A549 (cell line): ENCODE measurements around the gene DMXL2. TPM values are rescaled to one million over a fixed set of nuclear protein-coding genes. Genes with fewer than 3 reads are reported as not detected.

ENCODE experiments used
- ATAC-seq, 2 experiments: fragments of 200-7000 bp in 1 of 2; fragments of >200 bp in 1 of 2; cut with Nextera tagmentation in 1 of 2; cut with Tn5 transposase in 1 of 2; 3 replicates each; pipeline versions ENCODE4 v1.8.0 to v1.9.1; 2018 to 2020; ENCODE audit warnings: mild to moderate bottlenecking in 1 of 2, moderate library complexity in 1 of 2
- CTCF ChIA-PET: fragments of 300-600 bp; sonication (Branson Sonifier 250); formaldehyde crosslinking; extraction: SDS; loops from one replicate; lab custom pipeline; 2021; ENCODE audit warnings: antibody characterized with exemption, inconsistent platforms; lab: Yijun Ruan, JAX
- POLR2A ChIA-PET: fragments of 350-600 bp; formaldehyde crosslinking; extraction: SDS; loops from one replicate; lab custom pipeline; 2021; ENCODE audit warnings: antibody characterized with exemption, inconsistent platforms; lab: Yijun Ruan, JAX
- DNase-seq, 2 experiments: peaks; one replicate each; pipeline versions ENCODE4 v3.0.0 to v3.0.0-alpha.2; 2011 to 2016; ENCODE audit warnings: low read depth in 1 of 2, low spot score in 1 of 2
- FAIRE-seq: peaks from 2 replicates; lab custom pipeline; 2011; peaks lifted over from hg19 to GRCh38; lab: Jason Lieb, UNC
- H3K27ac ChIP-seq, 2 experiments: fragments of >200 bp; sonication (Bioruptor Twin); formaldehyde crosslinking; 3 replicates each; pipeline ENCODE4 v1.5.1; 2016 to 2017
- H3K4me1 ChIP-seq: fragments of >200 bp; sonication (Bioruptor Twin); formaldehyde crosslinking; 3 replicates; pipeline ENCODE4 v1.6.1; 2016
- H3K4me2 ChIP-seq: fragments of >200 bp; sonication (Bioruptor Twin); formaldehyde crosslinking; 3 replicates; pipeline ENCODE4 v1.6.1; 2016
- H3K4me3 ChIP-seq: fragments of >200 bp; sonication (Bioruptor Twin); formaldehyde crosslinking; 3 replicates; pipeline ENCODE4 v1.5.1; 2016
- H3K9me3 ChIP-seq: fragments of >200 bp; sonication (Bioruptor Twin); formaldehyde crosslinking; 3 replicates; pipeline ENCODE4 v1.6.1; 2016
- CEBPB ChIP-seq, 2 experiments: fragments of >200 bp in 1 of 2; sonication (Bioruptor Twin) in 1 of 2; formaldehyde crosslinking in 1 of 2; IDR thresholded peaks; 2 replicates each; pipeline ENCODE4 v1.6.1; 2012 to 2016
- CHD2 ChIP-seq: fragments of 150-350 bp; IDR thresholded peaks from 2 replicates; pipeline ENCODE4 v1.6.1; 2014; ENCODE audit warnings: low read length; ENCODE audit not compliant: partially characterized antibody
- EHMT2 ChIP-seq: fragments of 200-600 bp; sonication (generic); IDR thresholded peaks from 2 replicates; pipeline ENCODE4 v1.6.1; 2016; ENCODE audit warnings: antibody characterized with exemption, low read depth, mild to moderate bottlenecking, moderate library complexity
- ESRRA ChIP-seq: fragments of 150-350 bp; IDR thresholded peaks from 2 replicates; pipeline ENCODE4 v1.6.1; 2014; ENCODE audit warnings: mild to moderate bottlenecking, low read length, borderline replicate concordance
- GATA3 ChIP-seq: IDR thresholded peaks from 2 replicates; pipeline ENCODE4 v1.6.1; 2012; ENCODE audit warnings: borderline replicate concordance
- HEYL ChIP-seq: fragments of 250-450 bp; sonication (Bioruptor Pico); IDR thresholded peaks from 2 replicates; pipeline ENCODE4 v1.8.0; 2021; ENCODE audit warnings: mild to moderate bottlenecking, moderate library complexity
- HOXA7 ChIP-seq: fragments of 250-450 bp; sonication (Bioruptor Pico); IDR thresholded peaks from 2 replicates; pipeline ENCODE4 v1.5.0; 2020; ENCODE audit warnings: mild to moderate bottlenecking, moderate library complexity
- HOXB13 ChIP-seq: fragments of 250-450 bp; sonication (Bioruptor Pico); IDR thresholded peaks from 2 replicates; pipeline ENCODE4 v1.5.0; 2020; ENCODE audit warnings: low read depth, mild to moderate bottlenecking, moderate library complexity
- KDM1A ChIP-seq: fragments of 200-600 bp; sonication (generic); IDR thresholded peaks from 2 replicates; pipeline ENCODE4 v1.6.1; 2016; ENCODE audit warnings: low read depth, mild to moderate bottlenecking
- MAZ ChIP-seq: fragments of 150-350 bp; IDR thresholded peaks from 2 replicates; pipeline ENCODE4 v1.6.1; 2014; ENCODE audit warnings: antibody characterized with exemption, low read depth, low read length, borderline replicate concordance
- PHF8 ChIP-seq: fragments of 200-600 bp; sonication (generic); IDR thresholded peaks from 2 replicates; pipeline ENCODE4 v1.6.1; 2016; ENCODE audit warnings: low read depth, mild to moderate bottlenecking, antibody characterized with exemption, moderate library complexity, borderline replicate concordance
- POLR2AphosphoS2 ChIP-seq: conservative IDR thresholded peaks from 2 replicates; pipeline ENCODE4 v1.6.1; 2012; ENCODE audit warnings: low read length, improper control_type of control experiment, inconsistent platforms
- RAD21 ChIP-seq, 2 experiments: fragments of >200 bp in 1 of 2; sonication (Bioruptor Twin) in 1 of 2; formaldehyde crosslinking in 1 of 2; IDR thresholded peaks in 1 of 2; conservative IDR thresholded peaks in 1 of 2; 2 replicates in 1 of 2; 3 replicates in 1 of 2; pipeline ENCODE4 v1.6.1; 2012 to 2018; ENCODE audit warnings: inconsistent platforms in 1 of 2
- RNF2 ChIP-seq: fragments of 200-600 bp; sonication (generic); IDR thresholded peaks from 2 replicates; pipeline ENCODE4 v1.6.1; 2016; ENCODE audit warnings: low read depth, mild to moderate bottlenecking, antibody characterized with exemption, moderate library complexity, borderline replicate concordance
- SMC3 ChIP-seq: fragments of >200 bp; sonication (Bioruptor Twin); formaldehyde crosslinking; IDR thresholded peaks from 3 replicates; pipeline ENCODE4 v1.6.1; 2018; ENCODE audit warnings: inconsistent platforms
- SREBF2 ChIP-seq: fragments of 450-650 bp; IDR thresholded peaks from 2 replicates; pipeline ENCODE4 v1.6.1; 2014; ENCODE audit warnings: mild to moderate bottlenecking, moderate library complexity
- WGBS: methylation state at CpG from one replicate; pipeline ENCODE4 v1.1.6; 2017; ENCODE audit errors: missing lambda C conversion rate; 5-methylcytosine and 5-hydroxymethylcytosine counted together
- polyA plus RNA-seq, 4 experiments: library from polyadenylated mRNA; depleted of rRNA in 3 of 4; stranded (reverse); fragments of >200 nt; fragmentation: RNase III in 1 of 4; extraction: RNeasy Plus Mini Kit Qiagen cat#74134 plus additional on column Dnase treatment in 1 of 4; gene quantifications; 2 replicates in 3 of 4; 3 replicates in 1 of 4; pipeline ENCODE4 v1.2.3, GENCODE V29; 2011 to 2017
- TF ChIP-seq, protein P1 (sequence below): fragments of >200 bp; sonication (Bioruptor Twin); formaldehyde crosslinking; IDR thresholded peaks from 3 replicates; pipeline ENCODE4 v1.5.1; 2016
- TF ChIP-seq, protein P2 (sequence below): IDR thresholded peaks from 2 replicates; pipeline ENCODE4 v1.6.1; 2012
- TF ChIP-seq, protein P3 (sequence below): fragments of 250-450 bp; sonication (Bioruptor Pico); IDR thresholded peaks from 2 replicates; pipeline ENCODE4 v1.5.0; 2021; ENCODE audit warnings: mild to moderate bottlenecking, moderate library complexity, borderline replicate concordance
- TF ChIP-seq, protein P4 (sequence below): fragments of 200-600 bp; sonication (generic); IDR thresholded peaks from 2 replicates; pipeline ENCODE4 v1.6.1; 2016; ENCODE audit warnings: antibody characterized with exemption, mild to moderate bottlenecking, moderate library complexity
- TF ChIP-seq, protein P5 (sequence below): fragments of 150-350 bp; IDR thresholded peaks from 2 replicates; pipeline ENCODE4 v1.6.1; 2014; ENCODE audit warnings: low read depth, mild to moderate bottlenecking, low read length
- TF ChIP-seq, protein P6 (sequence below): fragments of >200 bp; sonication (Bioruptor Twin); formaldehyde crosslinking; IDR thresholded peaks from 2 replicates; pipeline ENCODE4 v1.6.1; 2016

DMXL2 gene
- polyA plus RNA-seq, 2 of the 4 experiments (the other 2 are of a cell fraction), result 25.6 to 50.9 TPM

DNA sequence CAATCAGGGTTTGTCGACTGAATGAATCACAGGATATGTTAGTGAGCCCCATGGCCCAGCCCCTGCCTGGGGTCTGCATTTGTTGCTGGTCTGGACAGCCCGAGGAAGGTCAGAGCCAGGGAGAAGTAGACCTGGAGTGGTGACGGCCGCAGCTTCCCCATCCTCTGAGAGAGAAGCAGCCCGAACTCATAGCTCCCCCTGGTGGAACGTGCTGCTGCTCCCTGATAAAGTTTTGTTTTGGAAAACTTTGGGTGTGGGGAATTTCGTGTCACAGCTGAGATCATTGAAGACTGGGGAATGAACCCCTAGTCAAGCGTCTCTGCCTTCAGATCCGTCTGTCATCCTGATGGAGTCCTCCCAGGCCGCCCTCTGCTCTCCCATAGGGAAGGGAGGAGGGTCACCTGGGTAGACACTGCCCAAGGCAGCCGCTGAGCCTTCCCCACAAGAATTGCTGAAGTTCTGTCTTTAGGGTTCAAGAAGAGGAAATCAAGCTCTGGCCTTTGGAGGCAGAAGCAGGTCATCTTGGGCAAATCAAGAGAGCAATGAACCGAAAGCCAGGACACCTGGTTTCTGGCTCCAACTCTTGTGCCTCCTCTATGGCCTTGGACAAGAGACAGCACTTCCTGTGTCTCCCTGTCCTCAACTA is 220.6 kb downstream of the DMXL2 start:
- DNase-seq (peak; percentile 44 to 80), FAIRE-seq (no peak), ATAC-seq (peak; percentile 41 to 82; a peak in 5 of 6 replicates)
- Histone ChIP-seq H3K4me2 (peak overlapping the region; percentile 12; the same call in 1 of the 3 replicates), H3K4me1 (no peaks in the 10 kb centered on the region), H3K9me3 (no peaks in the 10 kb centered on the region), H3K27ac (no peak overlapping the region), H3K4me3 (no peak overlapping the region)
- ChIA-PET POLR2A (no interaction called here), CTCF (interaction anchor here (0.7 to 11.3 kb wide), 45 partner anchors 10 to 340 kb away, joined by 3 to 131 read pairs (median 5); no protein-coding TSS in a partner anchor)
- TF ChIP-seq RAD21 (conservative IDR thresholded peaks at IDR 0.05 in 1 of 2, IDR thresholded peaks at IDR 0.05 in 1 of 2) (peak; percentile 48 to 74; a peak in 3 of 5 replicates), SMC3 (peak; percentile 47; the same call in 2 of the 3 replicates), POLR2AphosphoS2 (no peak)
- TF ChIP-seq, protein P1, sequence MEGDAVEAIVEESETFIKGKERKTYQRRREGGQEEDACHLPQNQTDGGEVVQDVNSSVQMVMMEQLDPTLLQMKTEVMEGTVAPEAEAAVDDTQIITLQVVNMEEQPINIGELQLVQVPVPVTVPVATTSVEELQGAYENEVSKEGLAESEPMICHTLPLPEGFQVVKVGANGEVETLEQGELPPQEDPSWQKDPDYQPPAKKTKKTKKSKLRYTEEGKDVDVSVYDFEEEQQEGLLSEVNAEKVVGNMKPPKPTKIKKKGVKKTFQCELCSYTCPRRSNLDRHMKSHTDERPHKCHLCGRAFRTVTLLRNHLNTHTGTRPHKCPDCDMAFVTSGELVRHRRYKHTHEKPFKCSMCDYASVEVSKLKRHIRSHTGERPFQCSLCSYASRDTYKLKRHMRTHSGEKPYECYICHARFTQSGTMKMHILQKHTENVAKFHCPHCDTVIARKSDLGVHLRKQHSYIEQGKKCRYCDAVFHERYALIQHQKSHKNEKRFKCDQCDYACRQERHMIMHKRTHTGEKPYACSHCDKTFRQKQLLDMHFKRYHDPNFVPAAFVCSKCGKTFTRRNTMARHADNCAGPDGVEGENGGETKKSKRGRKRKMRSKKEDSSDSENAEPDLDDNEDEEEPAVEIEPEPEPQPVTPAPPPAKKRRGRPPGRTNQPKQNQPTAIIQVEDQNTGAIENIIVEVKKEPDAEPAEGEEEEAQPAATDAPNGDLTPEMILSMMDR, result peak; percentile 57
- 20% methylated on average over 12 of the region's 12 CpGs for WGBS

DNA sequence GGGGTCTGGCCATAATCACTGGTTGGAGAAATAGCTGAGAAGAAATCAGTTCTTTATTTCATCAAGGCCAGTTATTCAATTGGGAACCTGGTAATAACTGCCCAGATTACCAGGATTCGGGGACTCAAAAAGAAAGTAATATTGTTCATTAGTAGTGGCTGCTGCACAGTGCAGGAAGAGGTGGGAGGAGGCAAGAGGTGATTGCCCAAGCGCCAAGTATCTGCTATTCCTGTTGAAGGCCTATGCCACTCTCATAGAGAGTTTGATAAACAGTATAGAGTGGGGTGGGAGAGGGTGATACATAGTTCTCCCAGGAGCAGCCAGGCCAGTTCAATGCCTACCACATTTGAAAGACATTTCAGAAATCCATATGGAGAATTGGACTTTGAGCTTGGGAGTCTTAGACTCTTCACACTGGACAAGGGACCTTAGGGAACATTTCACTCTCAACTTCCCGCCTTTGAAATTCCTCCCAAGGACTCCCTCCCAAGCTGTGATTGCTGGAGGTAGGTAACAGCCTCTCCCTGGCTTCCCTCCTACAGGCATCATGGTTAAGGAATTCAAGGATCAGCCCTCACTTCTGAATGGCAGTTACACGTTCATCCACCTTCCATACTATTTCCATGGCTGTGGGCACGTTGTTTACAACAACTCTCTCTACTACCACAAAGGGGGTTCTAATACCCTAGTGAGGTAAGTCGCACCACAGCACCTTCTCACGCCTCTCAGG is 221.4 kb downstream of the DMXL2 start:
- no peaks in the 10 kb centered on the region for H3K9me3 ChIP-seq
- WGBS, result 79% methylated on average over 7 of the region's 7 CpGs
- POLR2A ChIA-PET, result no interaction called here
- no peak for DNase-seq
- CTCF ChIA-PET, result interaction anchor here (0.7 to 11.3 kb wide), 37 partner anchors 8 to 339 kb away, joined by 3 to 131 read pairs (median 6); no protein-coding TSS in a partner anchor
- TF ChIP-seq, protein P2, sequence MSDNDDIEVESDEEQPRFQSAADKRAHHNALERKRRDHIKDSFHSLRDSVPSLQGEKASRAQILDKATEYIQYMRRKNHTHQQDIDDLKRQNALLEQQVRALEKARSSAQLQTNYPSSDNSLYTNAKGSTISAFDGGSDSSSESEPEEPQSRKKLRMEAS, result no peak
- TF ChIP-seq ESRRA, result no peak
- TF ChIP-seq CHD2, result no peak
- TF ChIP-seq KDM1A, result no peak
- TF ChIP-seq SREBF2, result no peak
- TF ChIP-seq, protein P3, sequence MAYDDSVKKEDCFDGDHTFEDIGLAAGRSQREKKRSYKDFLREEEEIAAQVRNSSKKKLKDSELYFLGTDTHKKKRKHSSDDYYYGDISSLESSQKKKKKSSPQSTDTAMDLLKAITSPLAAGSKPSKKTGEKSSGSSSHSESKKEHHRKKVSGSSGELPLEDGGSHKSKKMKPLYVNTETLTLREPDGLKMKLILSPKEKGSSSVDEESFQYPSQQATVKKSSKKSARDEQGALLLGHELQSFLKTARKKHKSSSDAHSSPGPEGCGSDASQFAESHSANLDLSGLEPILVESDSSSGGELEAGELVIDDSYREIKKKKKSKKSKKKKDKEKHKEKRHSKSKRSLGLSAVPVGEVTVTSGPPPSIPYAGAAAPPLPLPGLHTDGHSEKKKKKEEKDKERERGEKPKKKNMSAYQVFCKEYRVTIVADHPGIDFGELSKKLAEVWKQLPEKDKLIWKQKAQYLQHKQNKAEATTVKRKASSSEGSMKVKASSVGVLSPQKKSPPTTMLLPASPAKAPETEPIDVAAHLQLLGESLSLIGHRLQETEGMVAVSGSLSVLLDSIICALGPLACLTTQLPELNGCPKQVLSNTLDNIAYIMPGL (CRISPR knock-in tag), result no peak
- TF ChIP-seq, protein P4, sequence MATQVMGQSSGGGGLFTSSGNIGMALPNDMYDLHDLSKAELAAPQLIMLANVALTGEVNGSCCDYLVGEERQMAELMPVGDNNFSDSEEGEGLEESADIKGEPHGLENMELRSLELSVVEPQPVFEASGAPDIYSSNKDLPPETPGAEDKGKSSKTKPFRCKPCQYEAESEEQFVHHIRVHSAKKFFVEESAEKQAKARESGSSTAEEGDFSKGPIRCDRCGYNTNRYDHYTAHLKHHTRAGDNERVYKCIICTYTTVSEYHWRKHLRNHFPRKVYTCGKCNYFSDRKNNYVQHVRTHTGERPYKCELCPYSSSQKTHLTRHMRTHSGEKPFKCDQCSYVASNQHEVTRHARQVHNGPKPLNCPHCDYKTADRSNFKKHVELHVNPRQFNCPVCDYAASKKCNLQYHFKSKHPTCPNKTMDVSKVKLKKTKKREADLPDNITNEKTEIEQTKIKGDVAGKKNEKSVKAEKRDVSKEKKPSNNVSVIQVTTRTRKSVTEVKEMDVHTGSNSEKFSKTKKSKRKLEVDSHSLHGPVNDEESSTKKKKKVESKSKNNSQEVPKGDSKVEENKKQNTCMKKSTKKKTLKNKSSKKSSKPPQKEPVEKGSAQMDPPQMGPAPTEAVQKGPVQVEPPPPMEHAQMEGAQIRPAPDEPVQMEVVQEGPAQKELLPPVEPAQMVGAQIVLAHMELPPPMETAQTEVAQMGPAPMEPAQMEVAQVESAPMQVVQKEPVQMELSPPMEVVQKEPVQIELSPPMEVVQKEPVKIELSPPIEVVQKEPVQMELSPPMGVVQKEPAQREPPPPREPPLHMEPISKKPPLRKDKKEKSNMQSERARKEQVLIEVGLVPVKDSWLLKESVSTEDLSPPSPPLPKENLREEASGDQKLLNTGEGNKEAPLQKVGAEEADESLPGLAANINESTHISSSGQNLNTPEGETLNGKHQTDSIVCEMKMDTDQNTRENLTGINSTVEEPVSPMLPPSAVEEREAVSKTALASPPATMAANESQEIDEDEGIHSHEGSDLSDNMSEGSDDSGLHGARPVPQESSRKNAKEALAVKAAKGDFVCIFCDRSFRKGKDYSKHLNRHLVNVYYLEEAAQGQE, result no peak
- no peak for TF ChIP-seq CEBPB (IDR thresholded peaks at IDR 0.05)
- TF ChIP-seq EHMT2, result no peak
- no peak for TF ChIP-seq GATA3
- TF ChIP-seq HEYL (CRISPR knock-in tag), result no peak
- TF ChIP-seq PHF8, result no peak
- TF ChIP-seq MAZ, result no peak
- no peak for TF ChIP-seq RNF2
- TF ChIP-seq, protein P5, sequence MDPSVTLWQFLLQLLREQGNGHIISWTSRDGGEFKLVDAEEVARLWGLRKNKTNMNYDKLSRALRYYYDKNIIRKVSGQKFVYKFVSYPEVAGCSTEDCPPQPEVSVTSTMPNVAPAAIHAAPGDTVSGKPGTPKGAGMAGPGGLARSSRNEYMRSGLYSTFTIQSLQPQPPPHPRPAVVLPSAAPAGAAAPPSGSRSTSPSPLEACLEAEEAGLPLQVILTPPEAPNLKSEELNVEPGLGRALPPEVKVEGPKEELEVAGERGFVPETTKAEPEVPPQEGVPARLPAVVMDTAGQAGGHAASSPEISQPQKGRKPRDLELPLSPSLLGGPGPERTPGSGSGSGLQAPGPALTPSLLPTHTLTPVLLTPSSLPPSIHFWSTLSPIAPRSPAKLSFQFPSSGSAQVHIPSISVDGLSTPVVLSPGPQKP, result no peak
- TF ChIP-seq, protein P6, sequence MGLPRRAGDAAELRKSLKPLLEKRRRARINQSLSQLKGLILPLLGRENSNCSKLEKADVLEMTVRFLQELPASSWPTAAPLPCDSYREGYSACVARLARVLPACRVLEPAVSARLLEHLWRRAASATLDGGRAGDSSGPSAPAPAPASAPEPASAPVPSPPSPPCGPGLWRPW, result no peak
- TF ChIP-seq HOXB13 (CRISPR knock-in tag), result no peak
- TF ChIP-seq HOXA7, result no peak
- no peak for TF ChIP-seq SMC3
- no peak for TF ChIP-seq RAD21 (conservative IDR thresholded peaks at IDR 0.05 in 1 of 2, IDR thresholded peaks at IDR 0.05 in 1 of 2)
- TF ChIP-seq, all 56 proteins: peak for 0
- Histone ChIP-seq H3K27ac (no peak overlapping the region), H3K4me2 (no peak overlapping the region), H3K4me3 (no peak overlapping the region), H3K4me1 (no peaks in the 10 kb centered on the region)
- FAIRE-seq (no peak), ATAC-seq (no peak)
